OCI-LY3 (cell line): ENCODE data around the gene SNED1.

ENCODE experiments used
- H2AFZ ChIP-seq: fragments of 200-600, 300-600 bp; shearing (Covaris generic); 2 replicates; pipeline ENCODE4 v1.6.0; 2014; ENCODE audit warnings: antibody characterized with exemption, low read depth, low read length
- H3K27ac ChIP-seq: fragments of 200-600, 300-600 bp; sonication (generic); 2 replicates; pipeline ENCODE4 v1.5.1; 2014; ENCODE audit warnings: mild to moderate bottlenecking, low read length, moderate library complexity, mixed read lengths
- H3K27me3 ChIP-seq: fragments of 200-600, 300-600 bp; sonication (generic); 2 replicates; pipeline ENCODE4 v1.6.1; 2014; ENCODE audit warnings: low read depth, low read length, mixed read lengths
- H3K36me3 ChIP-seq: fragments of 200-600, 300-600 bp; sonication (generic); replicated peaks from 2 replicates; pipeline ENCODE3; 2014; ENCODE audit warnings: low read depth, low read length, mixed read lengths
- H3K4me1 ChIP-seq: fragments of 300-600, 200-600 bp; sonication (generic); 2 replicates; pipeline ENCODE4 v1.6.1; 2014; ENCODE audit warnings: low read length, mixed read lengths
- H3K4me2 ChIP-seq: fragments of 200-600, 300-600 bp; sonication (generic); 2 replicates; pipeline ENCODE4 v1.6.1; 2014; ENCODE audit warnings: low read length, mixed read lengths
- H3K4me3 ChIP-seq: fragments of 300-600, 200-600 bp; sonication (generic); 2 replicates; pipeline ENCODE4 v1.5.1; 2014; ENCODE audit warnings: antibody characterized with exemption, mild to moderate bottlenecking, low read length, moderate library complexity
- H3K79me2 ChIP-seq: fragments of 300-600, 200-600 bp; shearing (Covaris generic); 2 replicates; pipeline ENCODE4 v1.6.1; 2014; ENCODE audit warnings: mild to moderate bottlenecking, low read length, mixed read lengths
- H3K9ac ChIP-seq: fragments of 300-600, 200-600 bp; shearing (Covaris generic); 2 replicates; pipeline ENCODE4 v1.6.0; 2014; ENCODE audit warnings: mild to moderate bottlenecking, low read length, moderate library complexity
- H3K9me3 ChIP-seq: fragments of 200-600, 300-600 bp; shearing (Covaris generic); 2 replicates; pipeline ENCODE4 v1.6.1; 2014; ENCODE audit warnings: low read length, mixed read lengths; ENCODE audit not compliant: insufficient read depth
- H4K20me1 ChIP-seq: fragments of 200-600, 300-600 bp; sonication (generic); 2 replicates; pipeline ENCODE4 v1.6.1; 2016; ENCODE audit warnings: low read length, mixed read lengths; ENCODE audit not compliant: insufficient read depth
- CTCF ChIP-seq: fragments of 200-600, 300-600 bp; sonication (generic); IDR thresholded peaks from 2 replicates; pipeline ENCODE4 v1.5.1; 2014; ENCODE audit warnings: antibody characterized with exemption, low read length, low read depth
- EZH2phosphoT487 ChIP-seq: fragments of 200-600 bp; shearing (Covaris generic); IDR thresholded peaks from 2 replicates; pipeline ENCODE4 v1.6.1; 2018; ENCODE audit warnings: antibody characterized with exemption, mixed run types, low read depth

The SNED1 gene

GRCh38 chr2:240997856-240998705 lies at the start of gene SNED1:
Gene SNED1 (plus strand): TSS chr2:240998618. CDS start chr2:240998838, 220 bp downstream.
- TF ChIP-seq CTCF (no peak), EZH2phosphoT487 (no peak)
- Histone ChIP-seq H3K79me2 (no peaks in the 10 kb centered on the region), H3K4me1 (no peaks in the 10 kb centered on the region), H4K20me1 (no peaks in the 10 kb centered on the region), H3K36me3 (no peaks in the 10 kb centered on the region), H3K9ac (no peak within 1 kb of the TSS), H3K4me2 (no peak within 1 kb of the TSS), H2AFZ (no peak within 1 kb of the TSS), H3K27ac (no peak within 1 kb of the TSS), H3K4me3 (no peak within 1 kb of the TSS), H3K9me3 (no peaks in the 10 kb centered on the region), H3K27me3 (no peaks in the 10 kb centered on the region)

GRCh38 chr2:240948905-240949790 lies 49.3 kb upstream of the SNED1 start:
- Histone ChIP-seq H2AFZ (no peak overlapping the region), H3K4me1 (no peaks in the 10 kb centered on the region), H3K27me3 (peaks cover 4% of the 10 kb centered on the region; the same call in 1 of the 2 replicates), H3K9me3 (no peaks in the 10 kb centered on the region), H3K36me3 (no peaks in the 10 kb centered on the region), H4K20me1 (no peaks in the 10 kb centered on the region), H3K4me3 (no peak overlapping the region), H3K27ac (no peak overlapping the region), H3K9ac (no peak overlapping the region), H3K4me2 (no peak overlapping the region), H3K79me2 (no peaks in the 10 kb centered on the region)
- no peak for TF ChIP-seq EZH2phosphoT487
- no peak for TF ChIP-seq CTCF

- Histone ChIP-seq H3K36me3 (no peaks in the 10 kb centered on the region), H3K4me1 (no peaks in the 10 kb centered on the region), H3K9ac (no peak overlapping the region), H3K4me2 (no peak overlapping the region), H3K27ac (no peak overlapping the region), H3K4me3 (no peak overlapping the region), H2AFZ (no peak overlapping the region), H3K27me3 (peaks cover 4% of the 10 kb centered on the region; the same call in 1 of the 2 replicates), H3K9me3 (no peaks in the 10 kb centered on the region), H4K20me1 (no peaks in the 10 kb centered on the region), H3K79me2 (no peaks in the 10 kb centered on the region)
- TF ChIP-seq EZH2phosphoT487 (no peak), CTCF (no peak)
Observed at GRCh38 chr2:240949791-240950705, 48.4 kb upstream of the SNED1 start.
